ENCODE measurements around the gene CD1C.
"Not testable (repeated sequence)": the region's sequence is repeated elsewhere in the genome, so short reads cannot be mapped to it uniquely, and the experiment has no call there.

Gene CD1C

GRCh38 chr1:158289811-158290210 lies at the start of gene CD1C:
Gene CD1C, plus strand, starts transcription at chr1:158289923. Its CDS starts 142 bp downstream, at chr1:158290065.
- no peak for DNase-seq

- no peak for DNase-seq
Observed at GRCh38 chr1:158246650-158247049, 43.1 kb upstream of the CD1C start.

DNA sequence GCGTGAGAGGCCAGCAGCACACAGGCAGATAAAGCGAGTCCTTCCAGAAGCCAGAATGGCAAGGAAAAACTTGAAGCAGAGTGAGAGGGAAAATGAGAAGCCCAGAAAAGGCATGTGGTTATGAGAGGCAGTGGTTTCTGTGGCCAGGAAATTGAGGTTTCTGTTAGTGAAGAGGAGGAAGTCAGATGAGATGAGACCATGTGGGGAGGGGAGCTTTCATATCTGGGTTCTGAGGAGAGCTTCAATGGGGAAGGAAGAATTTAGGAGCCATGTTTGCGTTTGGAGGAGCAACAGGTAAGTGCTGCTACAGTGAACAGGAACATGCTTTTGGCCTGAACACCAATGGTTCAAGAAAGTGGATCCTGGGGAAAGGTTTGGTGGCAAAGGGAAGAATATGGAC lies 41.6 kb upstream of the CD1C start:
- DNase-seq, result no peak

DNA sequence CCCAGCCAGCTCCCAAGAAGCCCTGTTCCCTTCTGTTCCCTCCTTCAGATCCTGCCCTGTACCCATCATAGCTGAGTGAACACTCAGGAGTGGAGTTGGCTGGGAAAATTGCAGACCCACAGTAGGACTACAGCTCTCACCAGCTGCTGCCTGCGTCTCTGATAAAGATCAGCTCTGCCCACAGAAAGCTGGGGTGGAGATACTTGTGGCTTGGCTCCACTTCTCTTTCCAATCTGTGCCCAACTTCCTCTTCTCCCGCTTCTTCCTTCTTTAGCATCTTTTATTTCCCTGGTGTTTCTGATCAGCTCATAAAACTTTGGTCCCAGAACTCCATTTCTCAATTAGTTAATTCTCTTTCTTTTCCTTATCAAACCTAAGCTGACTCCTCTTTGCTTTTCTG lies 41.0 kb upstream of the CD1C start:
- no peak for DNase-seq

DNA sequence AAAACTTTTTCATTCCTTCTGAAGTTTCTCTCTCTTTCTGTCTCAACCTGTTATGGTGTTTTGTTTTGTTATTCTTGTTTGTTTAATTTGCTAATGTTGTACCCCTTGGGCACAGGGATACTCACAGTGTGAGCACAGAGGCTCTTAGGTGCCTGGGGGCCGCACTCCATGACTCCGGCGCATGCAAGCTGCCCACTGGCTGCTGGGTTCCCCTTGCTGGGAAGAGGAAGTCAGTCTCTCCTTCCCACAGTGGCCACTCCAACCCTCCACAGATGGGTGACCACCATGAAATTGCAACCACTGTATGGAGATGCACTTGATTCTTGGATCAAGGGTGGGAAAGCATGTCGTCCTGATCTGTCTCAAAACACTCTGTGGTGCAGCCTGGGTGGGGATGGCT lies 40.1 kb upstream of the CD1C start:
- no peak for DNase-seq

- no peak for DNase-seq
Observed at GRCh38 chr1:158251163-158251562, 38.6 kb upstream of the CD1C start.

- DNase-seq, result no peak
Observed at GRCh38 chr1:158255656-158256055, 34.1 kb upstream of the CD1C start.

DNA sequence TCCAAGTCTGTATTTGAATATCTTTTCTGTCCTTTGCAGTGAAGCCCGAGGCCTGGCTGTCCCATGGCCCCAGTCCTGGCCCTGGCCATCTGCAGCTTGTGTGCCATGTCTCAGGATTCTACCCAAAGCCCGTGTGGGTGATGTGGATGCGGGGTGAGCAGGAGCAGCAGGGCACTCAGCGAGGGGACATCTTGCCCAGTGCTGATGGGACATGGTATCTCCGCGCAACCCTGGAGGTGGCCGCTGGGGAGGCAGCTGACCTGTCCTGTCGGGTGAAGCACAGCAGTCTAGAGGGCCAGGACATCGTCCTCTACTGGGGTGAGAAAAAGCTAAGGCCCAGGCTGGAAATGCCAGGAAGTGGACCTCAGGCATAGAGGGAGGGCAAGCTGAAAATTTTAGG lies 33.0 kb upstream of the CD1C start:
- DNase-seq, result not testable (repeated sequence)

DNA sequence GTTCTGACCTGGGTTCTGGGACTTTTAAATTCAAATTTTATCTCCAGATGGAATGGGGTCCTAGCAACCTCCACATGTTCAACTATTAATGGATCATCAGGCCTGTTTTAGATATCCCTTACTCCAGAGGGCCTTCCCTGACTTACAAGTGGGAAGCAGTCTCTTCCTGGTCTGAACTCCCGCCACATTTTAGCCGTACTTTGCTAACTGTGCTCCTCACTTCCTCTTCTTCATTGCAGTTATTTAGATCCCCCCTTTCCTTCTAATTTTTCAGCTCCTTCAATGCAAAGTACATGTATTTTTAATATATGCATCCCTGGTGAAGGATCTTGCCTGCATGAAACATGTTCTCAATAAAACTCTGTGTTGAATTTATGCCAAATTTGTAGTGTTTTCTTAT lies 31.8 kb upstream of the CD1C start:
- DNase-seq, result no peak

DNA sequence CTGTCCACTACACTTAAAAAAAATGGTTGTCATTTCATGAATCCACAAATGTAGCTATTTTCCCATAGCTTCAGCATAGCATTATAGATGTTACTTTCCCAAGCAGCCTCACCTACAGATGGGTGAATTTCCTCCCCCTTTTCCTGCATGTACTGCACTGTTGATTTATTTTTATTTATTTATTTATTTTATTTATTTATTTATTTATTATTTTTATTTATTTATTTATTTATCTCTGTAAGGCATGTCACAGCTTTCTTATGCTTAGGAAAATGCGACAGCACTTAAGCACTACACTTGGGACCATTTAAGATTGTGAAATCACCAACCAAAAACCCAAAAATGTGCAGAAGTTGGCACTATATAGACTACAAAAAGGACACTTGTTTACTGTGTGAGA lies 30.6 kb upstream of the CD1C start:
- DNase-seq, result no peak

- DNase-seq, result no peak
Observed at GRCh38 chr1:158272681-158273080, 17.0 kb upstream of the CD1C start.

- DNase-seq, result no peak
Observed at GRCh38 chr1:158274797-158275196, 14.9 kb upstream of the CD1C start.

DNA sequence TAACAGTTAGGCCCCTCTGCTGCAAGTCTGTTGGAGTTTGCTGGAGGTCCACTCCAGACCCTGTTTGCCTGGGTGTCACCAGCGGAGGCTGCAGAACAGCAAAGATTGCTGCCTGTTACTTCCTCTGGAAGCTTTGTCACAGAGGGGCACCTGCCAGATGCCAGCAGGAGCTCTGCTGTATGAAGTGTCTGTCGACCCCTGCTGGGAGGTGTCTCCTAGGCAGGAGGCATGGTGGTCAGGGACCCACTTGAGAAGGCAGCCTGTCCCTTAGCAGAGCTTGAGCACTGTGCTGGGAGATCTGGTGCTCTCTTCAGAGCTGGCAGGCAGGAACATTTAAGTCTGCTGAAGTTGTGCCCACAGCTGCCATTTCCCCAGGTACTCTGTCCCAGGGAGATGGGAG lies 7.3 kb upstream of the CD1C start:
- DNase-seq, result not testable (repeated sequence)

- DNase-seq, result no peak
Observed at GRCh38 chr1:158283965-158284364, 5.8 kb upstream of the CD1C start.

- DNase-seq, result no peak
Observed at GRCh38 chr1:158285756-158286241, 3.9 kb upstream of the CD1C start.

- no peak for DNase-seq
Observed at GRCh38 chr1:158286487-158286886, 3.2 kb upstream of the CD1C start.

DNA sequence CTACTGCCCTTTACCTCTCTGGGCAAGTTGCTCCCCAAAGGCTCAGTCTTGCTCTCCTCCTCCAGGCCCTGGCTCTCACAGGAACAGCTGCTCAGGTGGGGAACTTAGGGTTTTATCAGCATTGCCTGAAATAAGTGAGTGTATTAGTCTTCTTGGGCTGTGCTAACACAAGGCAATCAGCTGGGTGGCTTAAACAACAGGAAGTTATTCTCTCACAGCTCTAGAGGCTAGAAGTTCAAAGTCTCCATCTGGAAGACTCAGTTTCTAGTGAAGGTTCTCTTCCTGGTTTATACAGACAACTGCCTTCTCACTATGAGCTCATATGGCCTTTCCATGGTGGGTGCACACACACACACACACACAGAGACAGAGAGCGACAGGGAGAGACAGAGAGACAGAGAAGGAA lies 2.8 kb upstream of the CD1C start:
- DNase-seq, result no peak

DNA sequence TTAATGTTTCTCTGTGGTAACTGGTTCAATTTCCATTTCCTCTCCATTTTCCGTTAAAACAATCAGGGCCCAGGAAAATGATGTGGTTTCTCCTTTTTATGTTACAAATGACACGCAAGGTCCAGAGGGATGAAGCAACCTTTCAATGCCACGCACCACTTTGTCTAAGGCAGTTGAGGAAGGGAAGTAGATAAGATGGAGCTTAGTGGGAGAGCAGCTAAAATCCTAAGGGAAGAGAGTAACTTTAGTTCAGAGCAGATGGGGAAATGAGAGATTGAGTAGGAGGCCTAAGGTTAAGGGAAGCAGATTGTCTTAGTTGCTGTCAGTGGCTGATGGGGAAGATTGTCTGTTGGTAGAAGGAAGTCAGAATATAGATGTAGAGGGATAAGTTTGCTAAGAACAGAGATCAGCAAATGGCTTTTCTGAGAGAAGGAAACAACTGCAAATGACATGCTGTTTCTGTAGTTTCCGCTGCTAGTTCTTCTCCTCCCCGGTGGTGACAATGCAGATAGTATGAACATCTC lies 660 bp downstream of the CD1C start:
- DNase-seq, result no peak

GRCh38 chr1:158295791-158296190 lies 6.1 kb downstream of the CD1C start:
- DNase-seq, result no peak

- DNase-seq, result no peak
Observed at GRCh38 chr1:158310623-158311022, 20.9 kb downstream of the CD1C start.

GRCh38 chr1:158311066-158311465 lies 21.3 kb downstream of the CD1C start:
- no peak for DNase-seq

DNA sequence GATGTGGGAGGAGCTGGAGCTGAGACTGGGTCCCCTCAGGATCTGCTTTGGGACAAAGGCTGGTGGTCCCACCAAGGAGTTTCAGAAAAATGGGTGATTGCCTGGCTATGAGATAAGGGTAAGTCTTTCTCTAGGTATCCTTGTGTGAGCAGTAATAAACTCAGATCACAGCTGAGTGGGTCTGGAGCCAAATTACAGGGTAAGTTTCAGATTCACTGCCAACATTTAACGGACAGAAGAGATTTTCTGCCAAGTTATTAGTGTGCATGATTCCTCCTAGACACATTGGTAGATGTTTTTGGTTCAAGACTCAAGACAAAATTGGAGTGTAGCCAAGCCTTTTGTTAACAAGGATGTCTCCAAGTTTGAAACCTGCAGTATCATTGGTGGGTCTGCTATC lies 34.1 kb downstream of the CD1C start:
- no peak for DNase-seq

DNA sequence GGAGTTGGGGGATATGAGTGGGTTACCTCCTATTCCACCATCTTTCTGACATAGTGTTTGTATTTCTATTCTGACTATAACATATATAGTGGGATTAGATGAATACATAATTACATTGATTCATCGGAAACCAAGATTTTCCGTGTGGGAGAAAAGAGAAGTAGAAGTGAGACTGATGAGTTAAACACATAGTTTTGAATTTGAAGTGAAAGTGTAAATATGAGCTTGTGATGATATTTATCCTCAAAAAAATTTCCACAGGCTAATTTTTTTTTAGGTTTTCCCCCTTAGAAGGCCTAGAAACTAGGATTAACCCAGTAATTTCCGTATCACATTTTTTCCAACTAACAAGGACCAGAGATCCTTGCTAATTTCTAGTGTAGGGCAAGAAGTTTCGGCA lies 34.7 kb downstream of the CD1C start:
- no peak for DNase-seq

- DNase-seq, result no peak
Observed at GRCh38 chr1:158327481-158327880, 37.8 kb downstream of the CD1C start.

GRCh38 chr1:158328426-158328825 lies 38.7 kb downstream of the CD1C start:
- no peak for DNase-seq

GRCh38 chr1:158329300-158329699 lies 39.6 kb downstream of the CD1C start:
- no peak for DNase-seq
